WTC11 (cell line): ENCODE measurements around the gene PARD3B. TPM values are rescaled to one million over a fixed set of nuclear protein-coding genes. Genes with fewer than 3 reads are reported as not detected.

Experiments used
- ATAC-seq: fragments of 200-7000 bp; cut with Tn5 transposase; 2 replicates; pipeline ENCODE4 v1.10.0; 2021; ENCODE audit warnings: mild to moderate bottlenecking, moderate library complexity
- CTCF ChIA-PET: fragments of 300-600 bp; sonication (Branson Sonifier 250); formaldehyde crosslinking; loops from one replicate; lab custom pipeline; 2021; ENCODE audit warnings: antibody characterized with exemption; lab: Charles Lee
- POLR2A ChIA-PET: fragments of 350-600 bp; sonication (Branson Sonifier 250); formaldehyde crosslinking; loops from one replicate; lab custom pipeline; 2021; ENCODE audit warnings: antibody characterized with exemption; lab: Charles Lee
- DNase-seq: peaks from one replicate; pipeline ENCODE4 v3.0.0; 2021; ENCODE audit warnings: low spot score
- H3K27ac Mint-ChIP-seq: 2 replicates; pipeline ENCODE4 v1.8.0; 2021; ENCODE audit warnings: mixed read lengths
- H3K27me3 Mint-ChIP-seq: 2 replicates; pipeline ENCODE4 v1.8.0; 2021; ENCODE audit warnings: low read depth, mild to moderate bottlenecking, moderate library complexity, mixed read lengths
- H3K36me3 Mint-ChIP-seq: 2 replicates; pipeline ENCODE4 v1.8.0; 2021; ENCODE audit warnings: mixed read lengths
- H3K4me1 Mint-ChIP-seq: 2 replicates; pipeline ENCODE4 v1.8.0; 2022; ENCODE audit warnings: mixed read lengths
- H3K4me3 Mint-ChIP-seq: 2 replicates; pipeline ENCODE4 v1.8.0; 2021; ENCODE audit warnings: mild to moderate bottlenecking, moderate library complexity, mixed read lengths
- H3K9me3 Mint-ChIP-seq: 2 replicates; pipeline ENCODE4 v1.8.0; 2021; ENCODE audit warnings: mixed read lengths
- ATF2 ChIP-seq: sonication (generic); formaldehyde crosslinking; IDR thresholded peaks from 2 replicates; pipeline ENCODE4 v1.8.1; 2022; ENCODE audit warnings: low read depth, missing genetic modification reagents, borderline replicate concordance
- CBFB ChIP-seq: sonication (generic); formaldehyde crosslinking; IDR thresholded peaks from 2 replicates; pipeline ENCODE4 v1.8.1; 2022; ENCODE audit warnings: mild to moderate bottlenecking, low read depth, missing genetic modification reagents
- E2F5 ChIP-seq: sonication (generic); formaldehyde crosslinking; IDR thresholded peaks from 2 replicates; pipeline ENCODE4 v1.8.1; 2022; ENCODE audit warnings: mild to moderate bottlenecking, moderate library complexity, missing genetic modification reagents
- ERG ChIP-seq: fragments of 250-450 bp; sonication (Bioruptor Pico); IDR thresholded peaks from 2 replicates; pipeline ENCODE4 v1.8.0; 2021; ENCODE audit warnings: mild to moderate bottlenecking
- GTF2I ChIP-seq: fragments of 250-450 bp; sonication (Bioruptor Pico); conservative IDR thresholded peaks from 2 replicates; pipeline ENCODE4 v1.4.0; 2021; ENCODE audit warnings: mild to moderate bottlenecking
- IRF2 ChIP-seq: sonication (generic); formaldehyde crosslinking; IDR thresholded peaks from 2 replicates; pipeline ENCODE4 v1.8.0; 2022; ENCODE audit warnings: low read depth, missing genetic modification reagents, borderline replicate concordance
- MXD4 ChIP-seq: fragments of 250-450 bp; sonication (Bioruptor Pico); IDR thresholded peaks from 2 replicates; pipeline ENCODE4 v1.8.0; 2021; ENCODE audit warnings: mild to moderate bottlenecking, moderate library complexity, borderline replicate concordance
- NFE2L1 ChIP-seq: sonication (generic); formaldehyde crosslinking; IDR thresholded peaks from 2 replicates; pipeline ENCODE4 v1.8.1; 2023; ENCODE audit warnings: missing genetic modification reagents
- NR2C2 ChIP-seq: sonication (generic); formaldehyde crosslinking; IDR thresholded peaks from 2 replicates; pipeline ENCODE4 v1.8.0; 2022; ENCODE audit warnings: mild to moderate bottlenecking, missing genetic modification reagents
- SMAD3 ChIP-seq: sonication (generic); formaldehyde crosslinking; IDR thresholded peaks from 2 replicates; pipeline ENCODE4 v1.8.0; 2022; ENCODE audit warnings: missing genetic modification reagents, mild to moderate bottlenecking, borderline replicate concordance
- total RNA-seq: library from RNA; stranded (reverse); gene quantifications from 3 replicates; pipeline ENCODE4 v1.2.3, GENCODE V29; 2021
- TF ChIP-seq, protein P1 (sequence below): sonication (generic); formaldehyde crosslinking; IDR thresholded peaks from 2 replicates; pipeline ENCODE4 v1.8.1; 2023; ENCODE audit warnings: mild to moderate bottlenecking, missing genetic modification reagents, borderline replicate concordance
- TF ChIP-seq, protein P2 (sequence below): fragments of 250-450 bp; sonication (Bioruptor Pico); IDR thresholded peaks from 2 replicates; pipeline ENCODE4 v2.1.2; 2022; ENCODE audit warnings: mild to moderate bottlenecking, moderate library complexity
- TF ChIP-seq, protein P3 (sequence below): fragments of 250-450 bp; sonication (Bioruptor Pico); IDR thresholded peaks from 2 replicates; pipeline ENCODE4 v1.9.0; 2021; ENCODE audit warnings: mild to moderate bottlenecking

PARD3B gene
- total RNA-seq, 1 experiment from 2014 or later = 5.6 TPM

- no peak for TF ChIP-seq ERG (CRISPR knock-in tag)
Measured at GRCh38 chr2:205361970-205362369, 816.7 kb downstream of the PARD3B start (continued).

DNA sequence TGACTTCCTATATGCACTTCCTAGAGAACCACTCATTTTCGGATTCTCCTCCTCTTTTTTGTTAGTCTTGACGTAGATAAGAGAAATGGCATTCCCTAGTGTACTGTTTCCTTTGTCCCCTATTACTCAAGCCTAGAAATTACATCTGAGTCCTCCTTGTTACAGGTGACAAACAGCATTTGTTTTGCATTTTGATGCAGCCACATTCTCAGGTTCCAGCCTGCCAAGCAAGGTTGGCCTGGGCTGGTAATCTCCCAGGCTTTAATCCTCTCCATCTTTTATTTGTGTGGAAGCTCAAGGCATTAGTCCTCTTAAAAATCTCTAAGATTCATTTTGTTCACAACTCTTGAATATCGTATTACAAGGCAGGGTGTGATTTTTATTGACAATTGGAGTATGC, 819.0 kb downstream of the PARD3B start:
- H3K27ac Mint-ChIP-seq = peak overlapping the region; percentile 53
- DNase-seq = no peak
- CTCF ChIA-PET = no interaction called here

DNA sequence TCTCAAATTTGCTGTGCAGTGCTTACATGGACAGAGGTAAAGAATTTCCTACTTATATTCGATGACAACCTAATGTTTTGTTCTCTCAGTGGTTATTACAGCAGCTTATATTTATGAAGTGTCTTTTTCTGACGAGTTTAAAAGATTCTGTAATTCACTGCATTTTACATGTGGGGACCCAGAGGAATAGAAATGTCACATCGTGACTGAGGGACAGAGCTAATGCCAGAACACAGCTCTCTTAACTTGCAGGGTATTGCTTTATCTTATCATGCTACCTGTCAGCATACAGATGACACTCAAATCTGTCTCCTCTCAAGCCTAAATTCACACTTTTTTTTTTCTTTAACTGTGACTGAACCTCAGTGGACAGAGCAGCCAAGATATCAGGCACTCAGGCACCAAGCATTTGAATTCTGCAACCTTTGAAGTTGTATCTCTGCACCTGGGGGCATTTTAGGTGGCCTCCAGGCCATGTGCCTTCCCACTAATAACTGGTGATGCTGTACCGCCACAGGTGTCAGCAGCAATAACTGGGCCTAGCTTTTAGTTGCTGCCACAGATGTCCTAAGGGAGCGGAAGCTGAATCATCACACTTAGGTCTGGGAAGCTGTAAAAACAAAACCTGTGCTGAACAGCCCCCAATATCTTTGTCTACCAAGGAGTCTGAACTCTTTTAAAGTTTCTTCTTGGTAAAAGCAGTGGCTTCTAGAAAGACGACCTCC, 821.2 kb downstream of the PARD3B start:
- no peak for DNase-seq
- H3K36me3 Mint-ChIP-seq = no peaks in the 10 kb centered on the region
- no peaks in the 10 kb centered on the region for H3K9me3 Mint-ChIP-seq
- ChIA-PET POLR2A (no interaction called here), CTCF (no interaction called here)
- no peaks in the 10 kb centered on the region for H3K27me3 Mint-ChIP-seq
- no peak overlapping the region for H3K4me3 Mint-ChIP-seq
- peaks cover 24% of the 10 kb centered on the region for H3K4me1 Mint-ChIP-seq
- ATAC-seq = no peak
- TF ChIP-seq E2F5 (CRISPR knock-in tag) = no peak
- TF ChIP-seq NR2C2 (CRISPR knock-in tag) = no peak
- TF ChIP-seq MXD4 = no peak
- TF ChIP-seq, protein P1, sequence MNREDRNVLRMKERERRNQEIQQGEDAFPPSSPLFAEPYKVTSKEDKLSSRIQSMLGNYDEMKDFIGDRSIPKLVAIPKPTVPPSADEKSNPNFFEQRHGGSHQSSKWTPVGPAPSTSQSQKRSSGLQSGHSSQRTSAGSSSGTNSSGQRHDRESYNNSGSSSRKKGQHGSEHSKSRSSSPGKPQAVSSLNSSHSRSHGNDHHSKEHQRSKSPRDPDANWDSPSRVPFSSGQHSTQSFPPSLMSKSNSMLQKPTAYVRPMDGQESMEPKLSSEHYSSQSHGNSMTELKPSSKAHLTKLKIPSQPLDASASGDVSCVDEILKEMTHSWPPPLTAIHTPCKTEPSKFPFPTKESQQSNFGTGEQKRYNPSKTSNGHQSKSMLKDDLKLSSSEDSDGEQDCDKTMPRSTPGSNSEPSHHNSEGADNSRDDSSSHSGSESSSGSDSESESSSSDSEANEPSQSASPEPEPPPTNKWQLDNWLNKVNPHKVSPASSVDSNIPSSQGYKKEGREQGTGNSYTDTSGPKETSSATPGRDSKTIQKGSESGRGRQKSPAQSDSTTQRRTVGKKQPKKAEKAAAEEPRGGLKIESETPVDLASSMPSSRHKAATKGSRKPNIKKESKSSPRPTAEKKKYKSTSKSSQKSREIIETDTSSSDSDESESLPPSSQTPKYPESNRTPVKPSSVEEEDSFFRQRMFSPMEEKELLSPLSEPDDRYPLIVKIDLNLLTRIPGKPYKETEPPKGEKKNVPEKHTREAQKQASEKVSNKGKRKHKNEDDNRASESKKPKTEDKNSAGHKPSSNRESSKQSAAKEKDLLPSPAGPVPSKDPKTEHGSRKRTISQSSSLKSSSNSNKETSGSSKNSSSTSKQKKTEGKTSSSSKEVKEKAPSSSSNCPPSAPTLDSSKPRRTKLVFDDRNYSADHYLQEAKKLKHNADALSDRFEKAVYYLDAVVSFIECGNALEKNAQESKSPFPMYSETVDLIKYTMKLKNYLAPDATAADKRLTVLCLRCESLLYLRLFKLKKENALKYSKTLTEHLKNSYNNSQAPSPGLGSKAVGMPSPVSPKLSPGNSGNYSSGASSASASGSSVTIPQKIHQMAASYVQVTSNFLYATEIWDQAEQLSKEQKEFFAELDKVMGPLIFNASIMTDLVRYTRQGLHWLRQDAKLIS (CRISPR knock-in tag) = no peak
- peak overlapping the region; percentile 52; the same call in 1 of the 2 replicates for H3K27ac Mint-ChIP-seq

More for the DNA sequence above, 819.0 kb downstream of the PARD3B start:
- Mint-ChIP-seq H3K4me3 (no peak overlapping the region), H3K36me3 (no peaks in the 10 kb centered on the region), H3K27me3 (no peaks in the 10 kb centered on the region), H3K4me1 (peaks cover 34% of the 10 kb centered on the region), H3K9me3 (no peaks in the 10 kb centered on the region)
- peak; percentile 75 for ATAC-seq
- POLR2A ChIA-PET = no interaction called here
- TF ChIP-seq IRF2 (CRISPR knock-in tag) (no peak), GTF2I (CRISPR knock-in tag) (no peak), SMAD3 (CRISPR knock-in tag) (no peak), NR2C2 (CRISPR knock-in tag) (no peak), CBFB (no peak), E2F5 (CRISPR knock-in tag) (no peak), NFE2L1 (CRISPR knock-in tag) (no peak), ATF2 (CRISPR knock-in tag) (no peak)
- TF ChIP-seq, protein P2, sequence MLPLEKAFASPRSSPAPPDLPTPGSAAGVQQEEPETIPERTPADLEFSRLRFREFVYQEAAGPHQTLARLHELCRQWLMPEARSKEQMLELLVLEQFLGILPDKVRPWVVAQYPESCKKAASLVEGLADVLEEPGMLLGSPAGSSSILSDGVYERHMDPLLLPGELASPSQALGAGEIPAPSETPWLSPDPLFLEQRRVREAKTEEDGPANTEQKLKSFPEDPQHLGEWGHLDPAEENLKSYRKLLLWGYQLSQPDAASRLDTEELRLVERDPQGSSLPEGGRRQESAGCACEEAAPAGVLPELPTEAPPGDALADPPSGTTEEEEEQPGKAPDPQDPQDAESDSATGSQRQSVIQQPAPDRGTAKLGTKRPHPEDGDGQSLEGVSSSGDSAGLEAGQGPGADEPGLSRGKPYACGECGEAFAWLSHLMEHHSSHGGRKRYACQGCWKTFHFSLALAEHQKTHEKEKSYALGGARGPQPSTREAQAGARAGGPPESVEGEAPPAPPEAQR = no peak
- TF ChIP-seq, protein P3, sequence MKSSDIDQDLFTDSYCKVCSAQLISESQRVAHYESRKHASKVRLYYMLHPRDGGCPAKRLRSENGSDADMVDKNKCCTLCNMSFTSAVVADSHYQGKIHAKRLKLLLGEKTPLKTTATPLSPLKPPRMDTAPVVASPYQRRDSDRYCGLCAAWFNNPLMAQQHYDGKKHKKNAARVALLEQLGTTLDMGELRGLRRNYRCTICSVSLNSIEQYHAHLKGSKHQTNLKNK (CRISPR knock-in tag) = no peak
